M059J (cell line): ENCODE data around the gene DISC1. TPM values are rescaled to one million over a fixed set of nuclear protein-coding genes. Genes with fewer than 3 reads are reported as not detected.

Experiments used
- total RNA-seq: library from RNA; depleted of rRNA; stranded (reverse); fragments of >200 nt; shearing (Covaris generic); gene quantifications from 2 replicates; pipeline ENCODE4 v1.2.3, GENCODE V29; 2014; rRNA removed

DISC1 gene
- total RNA-seq, 1 experiment from 2014 or later = 5.8 TPM

Other genes with a start within 250 kb of the DISC1 start
- 28.5 and 43.5 TPM in 2 replicates for gene EGLN1, start 204.5 kb upstream of the DISC1 start, total RNA-seq
- gene TSNAX, start 98.1 kb upstream of the DISC1 start, total RNA-seq = 29.7 and 36.3 TPM in 2 replicates